Measurements from ENCODE around the gene THAP12.
A peak's percentile ranks its signal among the peaks of the same experiment; 100 is the strongest.

DNA sequence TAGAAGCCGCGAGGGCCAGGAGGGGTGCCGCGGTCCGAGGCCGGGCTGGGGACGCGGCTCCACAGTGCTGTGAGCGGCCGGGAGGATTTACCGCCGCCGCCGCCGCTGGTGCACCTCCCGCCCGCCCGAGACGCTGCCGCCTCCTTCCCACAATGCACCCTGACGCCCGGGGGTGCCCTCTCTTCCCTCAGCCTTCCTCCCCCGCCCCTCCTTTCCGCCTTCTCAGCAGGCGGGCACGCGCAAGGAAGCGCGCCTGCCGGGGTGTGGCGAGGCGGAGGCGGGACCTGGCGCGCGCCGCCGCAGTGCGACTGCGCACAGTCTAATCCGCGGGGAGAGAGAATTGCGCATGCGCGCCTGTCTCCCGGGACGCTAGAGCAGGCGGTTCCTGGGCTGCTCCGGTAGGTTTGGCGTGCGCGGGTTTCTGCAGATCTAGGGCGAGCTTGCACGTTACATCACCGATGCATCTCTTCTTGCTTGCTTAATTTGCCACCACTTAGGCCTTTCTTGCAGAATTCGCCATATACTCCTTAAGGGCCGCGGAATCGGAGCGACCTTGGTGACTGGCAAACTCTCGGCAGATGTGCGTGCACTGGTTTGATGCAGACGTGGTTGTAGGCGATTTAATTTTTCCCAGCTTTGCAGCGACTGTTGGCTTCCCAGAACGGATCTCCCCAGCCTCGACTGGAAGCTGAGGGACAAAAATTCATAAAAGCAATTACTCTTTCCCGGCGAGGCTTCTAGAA lies at the start of gene THAP12, which contains the start of gene GVQW3:
- TF ChIP-seq CTCF (IDR thresholded peaks at IDR 0.05) (peak in 3 of 4 experiments; percentile 25 to 39 (median 31)), POLR2A (IDR thresholded peaks at IDR 0.05) (peak; percentile 80 to 81)
